Uterus (tissue), 2 donors: ENCODE data around the gene CEACAM8.

Source experiments
- POLR2A ChIP-seq, 2 donors: fragments of 450-650 bp; IDR thresholded peaks; one replicate each; pipeline ENCODE4 v1.6.1; 2016; ENCODE audit warnings: antibody characterized with exemption in 2 of 2, mild to moderate bottlenecking in 1 of 2, moderate library complexity in 1 of 2
- TF ChIP-seq, protein P1 (sequence below), 4 experiments: fragments of 200-600 bp in 2 of 4; fragments of 450-650 bp in 2 of 4; sonication (generic) in 2 of 4; IDR thresholded peaks; one replicate each; pipeline ENCODE4 v1.5.1; 2016 to 2019; ENCODE audit warnings: antibody characterized with exemption in 4 of 4, mild to moderate bottlenecking in 2 of 4, moderate library complexity in 1 of 4

DNA sequence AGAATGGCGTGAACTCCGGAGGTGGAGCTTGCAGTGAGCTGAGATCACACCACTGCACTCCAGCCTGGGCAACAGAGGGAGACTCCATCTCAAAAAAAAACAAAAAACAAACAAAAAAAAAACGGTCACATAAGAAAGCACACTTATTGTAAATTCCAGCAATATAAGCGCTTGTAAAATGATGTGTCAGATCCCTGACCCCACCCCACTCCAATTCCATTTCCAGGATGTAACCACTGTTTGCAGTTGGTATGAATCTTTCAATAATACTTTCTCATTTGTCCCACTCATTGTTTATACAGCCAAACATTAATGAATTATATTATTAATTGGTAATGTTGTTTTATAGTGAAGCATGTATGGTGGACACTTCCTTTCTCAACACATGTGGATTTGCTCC is 50.6 kb downstream of the CEACAM8 start:
- TF ChIP-seq, protein P1, sequence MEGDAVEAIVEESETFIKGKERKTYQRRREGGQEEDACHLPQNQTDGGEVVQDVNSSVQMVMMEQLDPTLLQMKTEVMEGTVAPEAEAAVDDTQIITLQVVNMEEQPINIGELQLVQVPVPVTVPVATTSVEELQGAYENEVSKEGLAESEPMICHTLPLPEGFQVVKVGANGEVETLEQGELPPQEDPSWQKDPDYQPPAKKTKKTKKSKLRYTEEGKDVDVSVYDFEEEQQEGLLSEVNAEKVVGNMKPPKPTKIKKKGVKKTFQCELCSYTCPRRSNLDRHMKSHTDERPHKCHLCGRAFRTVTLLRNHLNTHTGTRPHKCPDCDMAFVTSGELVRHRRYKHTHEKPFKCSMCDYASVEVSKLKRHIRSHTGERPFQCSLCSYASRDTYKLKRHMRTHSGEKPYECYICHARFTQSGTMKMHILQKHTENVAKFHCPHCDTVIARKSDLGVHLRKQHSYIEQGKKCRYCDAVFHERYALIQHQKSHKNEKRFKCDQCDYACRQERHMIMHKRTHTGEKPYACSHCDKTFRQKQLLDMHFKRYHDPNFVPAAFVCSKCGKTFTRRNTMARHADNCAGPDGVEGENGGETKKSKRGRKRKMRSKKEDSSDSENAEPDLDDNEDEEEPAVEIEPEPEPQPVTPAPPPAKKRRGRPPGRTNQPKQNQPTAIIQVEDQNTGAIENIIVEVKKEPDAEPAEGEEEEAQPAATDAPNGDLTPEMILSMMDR (IDR thresholded peaks at IDR 0.05), result no peak
- TF ChIP-seq POLR2A (IDR thresholded peaks at IDR 0.05), result no peak
